Natural killer cell (primary cell): ENCODE data around the gene AGBL4. TPM values are rescaled to one million over a fixed set of nuclear protein-coding genes. Genes with fewer than 3 reads are reported as not detected.

Experiments
- ATAC-seq, 3 donors: fragments of 150-1000 bp in 2 of 3; fragments of 200-7000 bp in 1 of 3; cut with Tn5 transposase; 1 replicate in 1 of 3; 2 replicates in 2 of 3; pipeline ENCODE4 v1.10.0; 2021; ENCODE audit warnings: mild to moderate bottlenecking in 2 of 3, moderate library complexity in 2 of 3
- DNase-seq, 2 donors: peaks; one replicate each; pipeline versions ENCODE4 v3.0.0 to v3.0.0-alpha.2; 2013 to 2021; ENCODE audit warnings: mixed read lengths in 1 of 2
- H3K27ac ChIP-seq: one replicate; pipeline ENCODE4 v1.5.1; 2013; ENCODE audit warnings: mild to moderate bottlenecking, low read length
- H3K27me3 ChIP-seq: one replicate; pipeline ENCODE4 v1.6.1; 2013; ENCODE audit warnings: low read length; ENCODE audit not compliant: control insufficient read depth, insufficient read depth
- H3K36me3 ChIP-seq: one replicate; pipeline ENCODE4 v1.6.1; 2013; ENCODE audit warnings: low read length; ENCODE audit not compliant: control insufficient read depth, insufficient read depth
- H3K4me1 ChIP-seq: one replicate; pipeline ENCODE4 v1.6.1; 2013; ENCODE audit warnings: low read length; ENCODE audit not compliant: control insufficient read depth, insufficient read depth
- H3K4me3 ChIP-seq: one replicate; pipeline ENCODE4 v1.5.1; 2013; ENCODE audit warnings: low read length
- H3K9me3 ChIP-seq: one replicate; pipeline ENCODE4 v1.6.1; 2013; ENCODE audit warnings: low read length; ENCODE audit not compliant: control insufficient read depth, insufficient read depth
- H3K27ac Mint-ChIP-seq, 2 donors: one replicate each; pipeline ENCODE4 v1.8.0; 2022; ENCODE audit warnings: mild to moderate bottlenecking in 2 of 2, mixed read lengths in 2 of 2, moderate library complexity in 1 of 2
- H3K27me3 Mint-ChIP-seq, 2 donors: one replicate each; pipeline ENCODE4 v1.8.0; 2022; ENCODE audit warnings: low read depth in 2 of 2, mixed read lengths in 2 of 2
- H3K36me3 Mint-ChIP-seq: one replicate; pipeline ENCODE4 v1.8.0; 2022; ENCODE audit warnings: mixed read lengths
- H3K4me1 Mint-ChIP-seq, 2 donors: one replicate each; pipeline ENCODE4 v1.8.0; 2022; ENCODE audit warnings: mixed read lengths in 2 of 2
- H3K4me3 Mint-ChIP-seq: one replicate; pipeline ENCODE4 v1.8.0; 2022; ENCODE audit warnings: mild to moderate bottlenecking, moderate library complexity, mixed read lengths
- H3K9me3 Mint-ChIP-seq, 2 donors: one replicate each; pipeline ENCODE4 v1.8.0; 2022; ENCODE audit warnings: mixed read lengths in 2 of 2
- WGBS: methylation state at CpG from one replicate; pipeline ENCODE4 v1.1.7; 2013; ENCODE audit warnings: missing lambda C conversion rate; ENCODE audit not compliant: insufficient coverage; 5-methylcytosine and 5-hydroxymethylcytosine counted together
- intact Hi-C: fragments of 100-400 bp; cut with micrococcal nuclease; formaldehyde crosslinking; loops from one replicate; pipeline ENCODE4 v1.14.2; 2022
- total RNA-seq, 4 donors: library from RNA; stranded (reverse); fragments of 120-200 nt in 1 of 4; gene quantifications; one replicate each; pipeline versions ENCODE4 v1.2.3 to v1.2.4, GENCODE V29; 2013 to 2022
- TF ChIP-seq, protein P1 (sequence below): fragments of 200-600 bp; IDR thresholded peaks from one replicate; pipeline ENCODE4 v1.8.0; 2022; ENCODE audit warnings: antibody characterized with exemption

The AGBL4 gene
- total RNA-seq, 3 donors from 2014 or later (not counting 1 experiment from before 2014, with no cell fraction given), result not detected

GRCh38 chr1:49424782-49425181, 599.0 kb downstream of the AGBL4 start:
- TF ChIP-seq, protein P1, sequence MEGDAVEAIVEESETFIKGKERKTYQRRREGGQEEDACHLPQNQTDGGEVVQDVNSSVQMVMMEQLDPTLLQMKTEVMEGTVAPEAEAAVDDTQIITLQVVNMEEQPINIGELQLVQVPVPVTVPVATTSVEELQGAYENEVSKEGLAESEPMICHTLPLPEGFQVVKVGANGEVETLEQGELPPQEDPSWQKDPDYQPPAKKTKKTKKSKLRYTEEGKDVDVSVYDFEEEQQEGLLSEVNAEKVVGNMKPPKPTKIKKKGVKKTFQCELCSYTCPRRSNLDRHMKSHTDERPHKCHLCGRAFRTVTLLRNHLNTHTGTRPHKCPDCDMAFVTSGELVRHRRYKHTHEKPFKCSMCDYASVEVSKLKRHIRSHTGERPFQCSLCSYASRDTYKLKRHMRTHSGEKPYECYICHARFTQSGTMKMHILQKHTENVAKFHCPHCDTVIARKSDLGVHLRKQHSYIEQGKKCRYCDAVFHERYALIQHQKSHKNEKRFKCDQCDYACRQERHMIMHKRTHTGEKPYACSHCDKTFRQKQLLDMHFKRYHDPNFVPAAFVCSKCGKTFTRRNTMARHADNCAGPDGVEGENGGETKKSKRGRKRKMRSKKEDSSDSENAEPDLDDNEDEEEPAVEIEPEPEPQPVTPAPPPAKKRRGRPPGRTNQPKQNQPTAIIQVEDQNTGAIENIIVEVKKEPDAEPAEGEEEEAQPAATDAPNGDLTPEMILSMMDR, result no peak
- Histone ChIP-seq H3K36me3 (no peaks in the 10 kb centered on the region), H3K27ac (no peak overlapping the region), H3K9me3 (no peaks in the 10 kb centered on the region), H3K4me3 (no peak overlapping the region), H3K4me1 (no peaks in the 10 kb centered on the region), H3K27me3 (no peaks in the 10 kb centered on the region)
- DNase-seq (no peak), ATAC-seq (no peak)
- H3K9me3 Mint-ChIP-seq, result peaks cover 14 to 17% of the 10 kb centered on the region in 2 donors
- H3K36me3 Mint-ChIP-seq, result no peaks in the 10 kb centered on the region
- H3K27ac Mint-ChIP-seq, result no peak overlapping the region
- intact Hi-C loops, result no loop called here
- no peak overlapping the region for H3K4me3 Mint-ChIP-seq
- no peaks in the 10 kb centered on the region for H3K4me1 Mint-ChIP-seq
- no peaks in the 10 kb centered on the region for H3K27me3 Mint-ChIP-seq
- WGBS, result 85% methylated on average over 2 of the region's 3 CpGs

GRCh38 chr1:49416758-49417157, 607.0 kb downstream of the AGBL4 start:
- TF ChIP-seq, protein P1, result no peak
- Histone ChIP-seq H3K4me1 (no peaks in the 10 kb centered on the region), H3K27ac (no peak overlapping the region), H3K9me3 (no peaks in the 10 kb centered on the region), H3K4me3 (no peak overlapping the region), H3K36me3 (no peaks in the 10 kb centered on the region), H3K27me3 (no peaks in the 10 kb centered on the region)
- no peaks in the 10 kb centered on the region for H3K27me3 Mint-ChIP-seq
- no peaks in the 10 kb centered on the region for H3K36me3 Mint-ChIP-seq
- ATAC-seq (no peak), DNase-seq (no peak)
- intact Hi-C loops, result no loop called here
- no peak overlapping the region for H3K4me3 Mint-ChIP-seq
- no peak overlapping the region for H3K27ac Mint-ChIP-seq
- H3K9me3 Mint-ChIP-seq, result peaks cover 13 to 18% of the 10 kb centered on the region in 2 donors
- no peaks in the 10 kb centered on the region for H3K4me1 Mint-ChIP-seq
- WGBS, result 89% methylated on average over 1 of the region's 1 CpG

- ATAC-seq, result no peak
- no peaks in the 10 kb centered on the region for H3K4me1 Mint-ChIP-seq
- H3K36me3 Mint-ChIP-seq, result no peaks in the 10 kb centered on the region
- no peak overlapping the region for H3K27ac ChIP-seq
- no peak overlapping the region for H3K27ac Mint-ChIP-seq
- H3K4me3 ChIP-seq, result no peak overlapping the region
- no peaks in the 10 kb centered on the region for H3K4me1 ChIP-seq
- H3K9me3 Mint-ChIP-seq, result peaks cover 17 to 20% of the 10 kb centered on the region in 2 donors
- no peak for DNase-seq
- H3K4me3 Mint-ChIP-seq, result no peak overlapping the region
- H3K9me3 ChIP-seq, result no peaks in the 10 kb centered on the region
- intact Hi-C loops, result no loop called here
- H3K27me3 Mint-ChIP-seq, result no peaks in the 10 kb centered on the region
- TF ChIP-seq, protein P1, result no peak
- 86% methylated on average over 1 of the region's 2 CpGs for WGBS
- no peaks in the 10 kb centered on the region for H3K36me3 ChIP-seq
- H3K27me3 ChIP-seq, result no peaks in the 10 kb centered on the region
These were observed 615.4 kb downstream of the AGBL4 start for GRCh38 chr1:49408346-49408745.

GRCh38 chr1:49397086-49397485, 626.7 kb downstream of the AGBL4 start:
- ATAC-seq (no peak), DNase-seq (no peak)
- peaks cover 2 to 8% of the 10 kb centered on the region in 2 donors for H3K9me3 Mint-ChIP-seq
- intact Hi-C loops, result no loop called here
- H3K36me3 Mint-ChIP-seq, result no peaks in the 10 kb centered on the region
- Histone ChIP-seq H3K4me3 (no peak overlapping the region), H3K9me3 (no peaks in the 10 kb centered on the region), H3K4me1 (no peaks in the 10 kb centered on the region), H3K36me3 (no peaks in the 10 kb centered on the region), H3K27me3 (no peaks in the 10 kb centered on the region), H3K27ac (no peak overlapping the region)
- H3K4me3 Mint-ChIP-seq, result no peak overlapping the region
- H3K27ac Mint-ChIP-seq, result no peak overlapping the region
- H3K4me1 Mint-ChIP-seq, result no peaks in the 10 kb centered on the region
- H3K27me3 Mint-ChIP-seq, result no peaks in the 10 kb centered on the region
- TF ChIP-seq, protein P1, result no peak
